Osteocyte (in vitro differentiated cells): ENCODE results near the gene IGF1R. TPM values are rescaled to one million over a fixed set of nuclear protein-coding genes. Genes with fewer than 3 reads are reported as not detected.

Experiments used
- DNase-seq: peaks from one replicate; pipeline ENCODE4 v3.0.0; 2021; ENCODE audit warnings: mixed read lengths; ENCODE audit not compliant: unreplicated experiment; ENCODE audit errors: extremely low spot score
- H3K27ac Mint-ChIP-seq: one replicate; pipeline ENCODE4 v1.8.0; 2021; ENCODE audit warnings: mild to moderate bottlenecking, mixed read lengths; ENCODE audit not compliant: unreplicated experiment
- H3K27me3 Mint-ChIP-seq: one replicate; pipeline ENCODE4 v1.8.0; 2021; ENCODE audit warnings: mixed read lengths; ENCODE audit not compliant: unreplicated experiment
- H3K36me3 Mint-ChIP-seq: one replicate; pipeline ENCODE4 v1.8.0; 2021; ENCODE audit warnings: mixed read lengths; ENCODE audit not compliant: unreplicated experiment
- H3K4me1 Mint-ChIP-seq: one replicate; pipeline ENCODE4 v1.8.0; 2021; ENCODE audit warnings: mixed read lengths; ENCODE audit not compliant: unreplicated experiment
- H3K4me3 Mint-ChIP-seq: one replicate; pipeline ENCODE4 v1.8.0; 2021; ENCODE audit warnings: mild to moderate bottlenecking, moderate library complexity, mixed read lengths; ENCODE audit not compliant: unreplicated experiment
- H3K9me3 Mint-ChIP-seq: one replicate; pipeline ENCODE4 v1.8.0; 2021; ENCODE audit warnings: mixed read lengths; ENCODE audit not compliant: unreplicated experiment
- total RNA-seq: library from RNA; stranded (reverse); gene quantifications from 2 replicates; pipeline ENCODE4 v1.2.1, GENCODE V29; 2021
- TF ChIP-seq, protein P1 (sequence below): fragments of 200-600 bp; sonication (generic); IDR thresholded peaks from 2 replicates; pipeline ENCODE4 v1.5.0; 2021; ENCODE audit warnings: antibody characterized with exemption, mild to moderate bottlenecking, moderate library complexity

Gene IGF1R
- total RNA-seq, 1 donor from 2014 or later: 174 TPM

- H3K27ac Mint-ChIP-seq: no peak overlapping the region
- H3K4me1 Mint-ChIP-seq: peaks cover 64% of the 10 kb centered on the region
- TF ChIP-seq, protein P1, sequence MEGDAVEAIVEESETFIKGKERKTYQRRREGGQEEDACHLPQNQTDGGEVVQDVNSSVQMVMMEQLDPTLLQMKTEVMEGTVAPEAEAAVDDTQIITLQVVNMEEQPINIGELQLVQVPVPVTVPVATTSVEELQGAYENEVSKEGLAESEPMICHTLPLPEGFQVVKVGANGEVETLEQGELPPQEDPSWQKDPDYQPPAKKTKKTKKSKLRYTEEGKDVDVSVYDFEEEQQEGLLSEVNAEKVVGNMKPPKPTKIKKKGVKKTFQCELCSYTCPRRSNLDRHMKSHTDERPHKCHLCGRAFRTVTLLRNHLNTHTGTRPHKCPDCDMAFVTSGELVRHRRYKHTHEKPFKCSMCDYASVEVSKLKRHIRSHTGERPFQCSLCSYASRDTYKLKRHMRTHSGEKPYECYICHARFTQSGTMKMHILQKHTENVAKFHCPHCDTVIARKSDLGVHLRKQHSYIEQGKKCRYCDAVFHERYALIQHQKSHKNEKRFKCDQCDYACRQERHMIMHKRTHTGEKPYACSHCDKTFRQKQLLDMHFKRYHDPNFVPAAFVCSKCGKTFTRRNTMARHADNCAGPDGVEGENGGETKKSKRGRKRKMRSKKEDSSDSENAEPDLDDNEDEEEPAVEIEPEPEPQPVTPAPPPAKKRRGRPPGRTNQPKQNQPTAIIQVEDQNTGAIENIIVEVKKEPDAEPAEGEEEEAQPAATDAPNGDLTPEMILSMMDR: no peak
- no peaks in the 10 kb centered on the region for H3K27me3 Mint-ChIP-seq
- DNase-seq: no peak
- no peaks in the 10 kb centered on the region for H3K9me3 Mint-ChIP-seq
- H3K36me3 Mint-ChIP-seq: no peaks in the 10 kb centered on the region
- H3K4me3 Mint-ChIP-seq: no peak overlapping the region
Observed at GRCh38 chr15:98758224-98758623, 109.9 kb downstream of the IGF1R start.

DNA sequence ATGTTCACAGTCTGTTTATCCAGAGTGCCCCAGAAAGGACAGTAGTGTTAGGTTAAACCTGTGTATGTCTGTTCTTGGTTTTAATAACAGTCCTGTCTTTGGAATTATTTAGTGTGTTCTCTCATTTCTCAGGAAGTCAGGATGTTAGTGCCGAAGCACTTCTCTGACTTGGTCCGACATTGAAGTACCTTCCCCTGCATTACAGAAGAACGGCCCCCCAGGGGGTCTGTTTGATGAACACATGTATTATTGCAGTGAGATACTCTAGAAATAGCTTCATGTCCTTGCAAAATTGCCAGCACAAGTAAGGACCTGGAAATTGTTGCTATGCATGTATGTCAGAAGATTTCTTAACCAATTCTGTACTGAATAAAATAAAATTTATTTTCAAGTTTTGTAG lies 110.9 kb downstream of the IGF1R start:
- DNase-seq: no peak
- H3K9me3 Mint-ChIP-seq: no peaks in the 10 kb centered on the region
- TF ChIP-seq, protein P1: no peak
- no peaks in the 10 kb centered on the region for H3K36me3 Mint-ChIP-seq
- H3K4me1 Mint-ChIP-seq: peaks cover 66% of the 10 kb centered on the region
- H3K27ac Mint-ChIP-seq: no peak overlapping the region
- H3K4me3 Mint-ChIP-seq: no peak overlapping the region
- H3K27me3 Mint-ChIP-seq: no peaks in the 10 kb centered on the region

DNA sequence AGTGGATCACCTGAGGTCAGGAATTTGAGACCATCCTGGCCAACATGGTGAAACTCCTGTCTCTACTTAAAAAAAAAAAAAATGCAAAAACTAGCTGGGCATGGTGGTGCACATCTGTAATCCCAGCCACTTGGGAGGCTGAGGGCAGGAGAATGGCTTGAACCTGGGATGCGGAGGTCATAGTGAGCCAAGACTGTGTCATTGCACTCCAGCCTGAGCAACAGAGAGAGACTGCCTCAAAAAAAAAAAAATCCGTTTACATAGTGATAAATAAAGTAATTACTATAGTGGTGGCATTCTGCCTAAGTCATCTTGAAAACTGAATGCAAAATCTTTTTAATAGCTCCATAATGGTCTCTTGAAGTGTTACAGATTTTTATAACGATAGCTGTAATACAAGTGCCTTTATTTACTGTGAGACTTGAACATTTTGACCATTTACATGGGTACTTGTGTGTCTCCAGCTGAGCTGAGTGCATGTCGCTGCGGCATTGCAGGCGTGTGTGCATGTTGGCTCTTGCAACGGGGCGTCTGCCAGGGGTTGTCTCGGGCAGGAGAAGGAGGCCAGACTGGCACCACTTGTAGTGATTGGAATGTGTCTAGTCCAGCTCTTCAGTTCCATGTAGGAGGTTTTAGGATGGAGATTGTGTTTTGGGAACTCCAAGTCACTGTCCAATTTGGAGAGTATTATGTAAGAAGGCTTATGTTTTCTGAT lies 111.9 kb downstream of the IGF1R start:
- H3K4me1 Mint-ChIP-seq: peaks cover 63% of the 10 kb centered on the region
- TF ChIP-seq, protein P1: no peak
- H3K27ac Mint-ChIP-seq: no peak overlapping the region
- no peaks in the 10 kb centered on the region for H3K27me3 Mint-ChIP-seq
- H3K4me3 Mint-ChIP-seq: no peak overlapping the region
- peak; percentile 60 for DNase-seq
- no peaks in the 10 kb centered on the region for H3K9me3 Mint-ChIP-seq
- no peaks in the 10 kb centered on the region for H3K36me3 Mint-ChIP-seq

DNA sequence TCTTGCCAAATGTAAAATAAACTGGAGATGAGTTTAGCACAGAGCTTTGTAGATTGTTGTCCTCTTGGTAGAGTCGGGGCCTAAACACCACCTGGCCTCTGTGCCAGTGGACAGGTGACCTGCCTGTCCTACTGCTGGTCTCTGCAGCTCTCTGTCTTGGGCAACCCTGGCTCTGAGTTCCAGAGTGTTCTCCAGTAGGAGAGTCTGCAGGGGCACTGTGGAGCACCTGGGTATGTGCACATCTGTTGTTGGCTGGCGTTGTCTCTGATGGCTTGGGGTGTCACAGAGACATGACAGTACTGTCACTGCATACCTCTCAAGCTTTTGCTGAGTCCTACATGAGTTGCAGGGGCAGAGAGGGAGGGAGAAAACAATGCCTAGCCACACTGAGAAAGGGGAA lies 112.6 kb downstream of the IGF1R start:
- TF ChIP-seq, protein P1: no peak
- H3K9me3 Mint-ChIP-seq: no peaks in the 10 kb centered on the region
- H3K4me3 Mint-ChIP-seq: no peak overlapping the region
- no peak overlapping the region for H3K27ac Mint-ChIP-seq
- H3K27me3 Mint-ChIP-seq: no peaks in the 10 kb centered on the region
- H3K4me1 Mint-ChIP-seq: peaks cover 62% of the 10 kb centered on the region
- no peaks in the 10 kb centered on the region for H3K36me3 Mint-ChIP-seq
- DNase-seq: peak; percentile 64

- DNase-seq: peak; percentile 13
- H3K4me3 Mint-ChIP-seq: no peak overlapping the region
- H3K9me3 Mint-ChIP-seq: no peaks in the 10 kb centered on the region
- TF ChIP-seq, protein P1: no peak
- H3K36me3 Mint-ChIP-seq: no peaks in the 10 kb centered on the region
- H3K27me3 Mint-ChIP-seq: no peaks in the 10 kb centered on the region
- H3K4me1 Mint-ChIP-seq: peaks cover 68% of the 10 kb centered on the region
- H3K27ac Mint-ChIP-seq: peak overlapping the region; percentile 61
Observed at GRCh38 chr15:98763179-98763578, 114.8 kb downstream of the IGF1R start.
